Esophagus muscularis mucosa (tissue), 4 donors: ENCODE data around the gene BMP5. TPM values are rescaled to one million over a fixed set of nuclear protein-coding genes. Genes with fewer than 3 reads are reported as not detected.

ENCODE experiments used
- DNase-seq: peaks from one replicate; pipeline ENCODE4 v3.0.0-alpha.2; 2017; ENCODE audit errors: extremely low spot score
- H3K27ac ChIP-seq, 4 donors: fragments of 200-600 bp; sonication (generic); replicated peaks in 1 of 4; 1 replicate in 3 of 4; 2 replicates in 1 of 4; pipeline ENCODE4 v1.5.1; 2016 to 2019; ENCODE audit warnings: mild to moderate bottlenecking in 1 of 4
- H3K27me3 ChIP-seq, 4 donors: fragments of 200-600 bp; sonication (generic); one replicate each; pipeline versions ENCODE4 v1.5.1 to v1.6.0; 2016 to 2019
- H3K36me3 ChIP-seq, 4 donors: fragments of 200-600 bp; sonication (generic); one replicate each; pipeline ENCODE4 v1.5.1; 2016 to 2019
- H3K4me1 ChIP-seq, 4 donors: fragments of 200-600 bp; sonication (generic); one replicate each; pipeline ENCODE4 v1.5.1; 2016 to 2019
- H3K4me3 ChIP-seq, 4 donors: fragments of 200-600 bp; sonication (generic); 1 replicate in 2 of 4; 2 replicates in 2 of 4; pipeline ENCODE4 v1.5.1; 2016 to 2019; ENCODE audit warnings: mild to moderate bottlenecking in 4 of 4, moderate library complexity in 1 of 4
- H3K9me3 ChIP-seq, 4 donors: fragments of 200-600 bp; sonication (generic); 1 replicate in 3 of 4; 2 replicates in 1 of 4; pipeline ENCODE4 v1.5.1; 2016 to 2019
- EP300 ChIP-seq: sonication (generic); formaldehyde crosslinking; IDR thresholded peaks from one replicate; pipeline ENCODE4 v1.6.1; 2017; ENCODE audit warnings: antibody characterized with exemption
- POLR2A ChIP-seq: fragments of 450-650 bp; IDR thresholded peaks from one replicate; pipeline ENCODE4 v1.6.1; 2017; ENCODE audit warnings: antibody characterized with exemption, moderate library complexity, mild to moderate bottlenecking, low read depth
- POLR2AphosphoS5 ChIP-seq, 2 donors: sonication (generic); formaldehyde crosslinking; IDR thresholded peaks; one replicate each; pipeline ENCODE4 v1.6.1; 2017; ENCODE audit warnings: antibody characterized with exemption in 2 of 2
- WGBS: methylation state at CpG from one replicate; pipeline ENCODE4 v1.1.5; 2018; 5-methylcytosine and 5-hydroxymethylcytosine counted together
- intact Hi-C: fragments of 100-400 bp; cut with DNase I; formaldehyde crosslinking; loops from one replicate; pipeline ENCODE4 v1.15.1; 2023
- total RNA-seq, 4 donors: library from RNA; depleted of rRNA; stranded (reverse); fragments of >200 nt; gene quantifications; one replicate each; pipeline versions ENCODE4 v1.1.0 to v1.2.1, GENCODE V29; 2016
- TF ChIP-seq, protein P1 (sequence below), 3 experiments: fragments of 200-600 bp in 2 of 3; fragments of 450-650 bp in 1 of 3; sonication (generic) in 2 of 3; IDR thresholded peaks; one replicate each; pipeline ENCODE4 v1.5.1; 2017 to 2019; ENCODE audit warnings: antibody characterized with exemption in 3 of 3, mild to moderate bottlenecking in 2 of 3, moderate library complexity in 1 of 3

BMP5 gene
- total RNA-seq, 4 donors from 2014 or later, result 1.3 to 3.5 (median 1.6) TPM

DNA sequence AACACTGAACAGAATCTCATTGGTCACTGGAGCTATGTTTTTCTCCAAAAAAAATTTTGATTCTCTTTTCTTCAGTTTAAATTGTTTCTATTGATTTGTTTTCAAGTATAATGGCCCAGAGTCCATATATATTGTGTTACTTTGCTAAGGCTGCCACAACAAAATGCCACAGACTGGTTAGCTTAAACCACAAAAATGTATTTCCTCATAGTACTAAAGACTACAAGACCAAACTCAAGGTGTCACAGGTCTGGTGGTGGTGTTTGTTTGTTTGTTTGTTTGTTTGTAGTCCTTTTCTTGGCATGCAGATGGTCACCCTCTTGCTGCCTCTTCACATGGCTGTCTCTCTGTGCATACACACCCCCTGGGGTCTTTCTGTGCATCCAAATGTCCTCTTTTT, 34.0 kb downstream of the BMP5 start:
- intact Hi-C loops, result no loop called here
- TF ChIP-seq EP300 (no peak), POLR2A (no peak), POLR2AphosphoS5 (IDR thresholded peaks at IDR 0.05) (no peak)
- TF ChIP-seq, protein P1, sequence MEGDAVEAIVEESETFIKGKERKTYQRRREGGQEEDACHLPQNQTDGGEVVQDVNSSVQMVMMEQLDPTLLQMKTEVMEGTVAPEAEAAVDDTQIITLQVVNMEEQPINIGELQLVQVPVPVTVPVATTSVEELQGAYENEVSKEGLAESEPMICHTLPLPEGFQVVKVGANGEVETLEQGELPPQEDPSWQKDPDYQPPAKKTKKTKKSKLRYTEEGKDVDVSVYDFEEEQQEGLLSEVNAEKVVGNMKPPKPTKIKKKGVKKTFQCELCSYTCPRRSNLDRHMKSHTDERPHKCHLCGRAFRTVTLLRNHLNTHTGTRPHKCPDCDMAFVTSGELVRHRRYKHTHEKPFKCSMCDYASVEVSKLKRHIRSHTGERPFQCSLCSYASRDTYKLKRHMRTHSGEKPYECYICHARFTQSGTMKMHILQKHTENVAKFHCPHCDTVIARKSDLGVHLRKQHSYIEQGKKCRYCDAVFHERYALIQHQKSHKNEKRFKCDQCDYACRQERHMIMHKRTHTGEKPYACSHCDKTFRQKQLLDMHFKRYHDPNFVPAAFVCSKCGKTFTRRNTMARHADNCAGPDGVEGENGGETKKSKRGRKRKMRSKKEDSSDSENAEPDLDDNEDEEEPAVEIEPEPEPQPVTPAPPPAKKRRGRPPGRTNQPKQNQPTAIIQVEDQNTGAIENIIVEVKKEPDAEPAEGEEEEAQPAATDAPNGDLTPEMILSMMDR (IDR thresholded peaks at IDR 0.05), result no peak
- Histone ChIP-seq H3K9me3 (no peaks in the 10 kb centered on the region), H3K4me3 (no peak overlapping the region), H3K36me3 (no peaks in the 10 kb centered on the region), H3K27me3 (no peaks in the 10 kb centered on the region), H3K27ac (no peak overlapping the region), H3K4me1 (no peaks in the 10 kb centered on the region)
- no peak for DNase-seq

DNA sequence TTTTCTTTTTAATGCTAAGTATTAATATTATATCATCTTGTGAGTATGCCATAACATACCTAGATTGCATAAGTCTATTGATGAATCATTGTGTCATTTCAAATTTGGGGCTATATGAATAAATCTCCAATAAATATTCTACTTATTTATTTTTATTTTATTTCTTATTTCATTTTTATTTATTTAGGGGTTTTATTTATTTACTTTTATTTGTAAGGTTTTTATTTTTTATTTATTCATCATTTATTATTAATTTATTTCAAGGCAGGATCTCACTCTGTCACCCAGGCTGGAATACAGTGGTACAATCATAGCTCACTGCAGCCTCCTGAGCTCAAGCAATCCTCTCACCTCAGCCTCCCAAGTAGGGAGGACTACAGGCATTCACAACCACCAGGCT, 36.3 kb downstream of the BMP5 start:
- DNase-seq, result no peak
- Histone ChIP-seq H3K9me3 (no peaks in the 10 kb centered on the region), H3K4me3 (no peak overlapping the region), H3K4me1 (no peaks in the 10 kb centered on the region), H3K27ac (no peak overlapping the region), H3K36me3 (no peaks in the 10 kb centered on the region), H3K27me3 (no peaks in the 10 kb centered on the region)
- intact Hi-C loops, result no loop called here
- TF ChIP-seq, protein P1 (IDR thresholded peaks at IDR 0.05), result no peak
- TF ChIP-seq EP300 (no peak), POLR2AphosphoS5 (IDR thresholded peaks at IDR 0.05) (no peak), POLR2A (no peak)

DNA sequence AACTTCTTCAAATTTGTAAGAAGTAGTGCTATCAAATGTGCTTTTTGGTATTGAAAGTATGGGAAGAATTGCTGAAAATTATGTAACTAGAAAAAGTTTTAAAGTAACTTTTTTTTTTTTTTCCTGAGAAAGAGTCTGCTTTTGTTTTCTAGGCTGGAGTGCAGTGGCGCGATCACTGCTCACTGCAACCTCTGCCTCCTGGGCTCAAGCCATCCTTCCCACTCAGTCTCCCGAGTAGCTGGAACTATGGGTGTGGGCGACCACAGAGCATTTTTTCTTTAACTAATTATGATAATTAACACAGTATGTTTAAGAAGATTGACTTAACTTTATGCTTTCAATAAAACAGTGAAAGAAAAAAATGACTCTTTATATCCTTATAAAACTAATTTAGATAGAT, 38.4 kb downstream of the BMP5 start:
- DNase-seq, result no peak
- Histone ChIP-seq H3K27me3 (no peaks in the 10 kb centered on the region), H3K9me3 (no peaks in the 10 kb centered on the region), H3K4me3 (no peak overlapping the region), H3K27ac (no peak overlapping the region), H3K4me1 (no peaks in the 10 kb centered on the region), H3K36me3 (no peaks in the 10 kb centered on the region)
- 66% methylated on average over 4 of the region's 4 CpGs for WGBS
- TF ChIP-seq POLR2A (no peak), EP300 (no peak), POLR2AphosphoS5 (IDR thresholded peaks at IDR 0.05) (no peak)
- TF ChIP-seq, protein P1 (IDR thresholded peaks at IDR 0.05), result no peak
- intact Hi-C loops, result no loop called here

DNA sequence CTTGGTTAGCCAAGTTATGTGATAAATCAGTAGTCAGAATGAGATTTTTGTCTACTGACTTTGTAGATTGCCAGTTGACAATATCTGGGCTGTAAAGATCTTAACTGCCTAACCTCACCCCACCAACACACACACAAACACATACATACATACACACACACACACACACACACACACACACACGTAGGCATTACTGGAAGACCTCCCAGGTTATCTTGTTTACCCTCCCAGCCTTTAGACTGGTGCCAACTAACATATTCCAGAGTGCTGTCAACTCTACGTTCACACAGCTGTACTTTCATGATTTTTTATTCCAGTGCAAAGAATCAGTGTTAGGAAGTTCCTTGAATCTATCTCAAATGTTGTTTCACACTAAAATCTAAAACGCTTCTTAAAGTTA, 38.9 kb downstream of the BMP5 start:
- intact Hi-C loops, result no loop called here
- DNase-seq, result no peak
- Histone ChIP-seq H3K27ac (no peak overlapping the region), H3K36me3 (no peaks in the 10 kb centered on the region), H3K9me3 (no peaks in the 10 kb centered on the region), H3K4me3 (no peak overlapping the region), H3K4me1 (no peaks in the 10 kb centered on the region), H3K27me3 (no peaks in the 10 kb centered on the region)
- whole genome bisulfite sequencing, result 33% methylated on average over 3 of the region's 3 CpGs
- TF ChIP-seq POLR2AphosphoS5 (IDR thresholded peaks at IDR 0.05), result no peak
- TF ChIP-seq EP300, result no peak
- TF ChIP-seq, protein P1 (IDR thresholded peaks at IDR 0.05), result no peak
- TF ChIP-seq POLR2A, result no peak

DNA sequence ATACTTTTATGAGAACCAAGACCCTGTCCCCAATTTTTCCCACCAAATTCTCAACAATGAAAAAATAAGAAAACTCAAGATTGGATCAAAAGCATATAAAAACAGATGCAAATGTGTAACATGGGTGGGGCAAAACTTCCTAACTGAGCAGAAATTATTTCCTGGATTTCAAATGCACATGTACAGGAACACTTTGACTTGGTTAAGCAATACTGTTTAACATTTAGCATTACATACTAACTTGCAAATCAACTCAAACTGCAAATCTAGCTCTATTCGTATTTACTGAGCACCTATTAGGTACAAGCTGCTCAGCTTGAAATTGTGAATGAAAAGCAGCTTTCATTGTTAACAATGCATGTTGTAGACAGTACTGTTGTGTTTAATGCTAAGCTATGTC, 40.2 kb downstream of the BMP5 start:
- H3K27ac ChIP-seq, result no peak overlapping the region
- intact Hi-C loops, result no loop called here
- H3K36me3 ChIP-seq, result no peaks in the 10 kb centered on the region
- H3K4me1 ChIP-seq, result no peaks in the 10 kb centered on the region
- no peak for TF ChIP-seq EP300
- TF ChIP-seq, protein P1 (IDR thresholded peaks at IDR 0.05), result no peak
- TF ChIP-seq POLR2AphosphoS5 (IDR thresholded peaks at IDR 0.05), result no peak
- TF ChIP-seq POLR2A, result no peak
- no peak overlapping the region for H3K4me3 ChIP-seq
- no peaks in the 10 kb centered on the region for H3K9me3 ChIP-seq
- DNase-seq, result no peak
- H3K27me3 ChIP-seq, result no peaks in the 10 kb centered on the region
- WGBS, result 84% methylated on average over 1 of the region's 1 CpG
